Suprapubic skin (tissue), 4 donors: ENCODE measurements around the gene TMEM181.

Source experiments
- CTCF ChIP-seq, 2 donors: fragments of 200-600 bp in 1 of 2; fragments of 450-650 bp in 1 of 2; sonication (generic) in 1 of 2; IDR thresholded peaks; one replicate each; pipeline ENCODE4 v1.5.1; 2016 to 2019; ENCODE audit warnings: antibody characterized with exemption in 2 of 2, mild to moderate bottlenecking in 1 of 2, moderate library complexity in 1 of 2
- EP300 ChIP-seq: sonication (generic); formaldehyde crosslinking; IDR thresholded peaks from one replicate; pipeline ENCODE4 v1.6.1; 2017; ENCODE audit warnings: antibody characterized with exemption
- POLR2A ChIP-seq, 2 donors: fragments of 450-650 bp; IDR thresholded peaks; one replicate each; pipeline ENCODE4 v1.6.1; 2017; ENCODE audit warnings: antibody characterized with exemption in 2 of 2, mild to moderate bottlenecking in 2 of 2, moderate library complexity in 2 of 2
- POLR2AphosphoS5 ChIP-seq, 3 donors: sonication (generic); formaldehyde crosslinking; IDR thresholded peaks; one replicate each; pipeline ENCODE4 v1.6.1; 2017; ENCODE audit warnings: antibody characterized with exemption in 3 of 3

DNA sequence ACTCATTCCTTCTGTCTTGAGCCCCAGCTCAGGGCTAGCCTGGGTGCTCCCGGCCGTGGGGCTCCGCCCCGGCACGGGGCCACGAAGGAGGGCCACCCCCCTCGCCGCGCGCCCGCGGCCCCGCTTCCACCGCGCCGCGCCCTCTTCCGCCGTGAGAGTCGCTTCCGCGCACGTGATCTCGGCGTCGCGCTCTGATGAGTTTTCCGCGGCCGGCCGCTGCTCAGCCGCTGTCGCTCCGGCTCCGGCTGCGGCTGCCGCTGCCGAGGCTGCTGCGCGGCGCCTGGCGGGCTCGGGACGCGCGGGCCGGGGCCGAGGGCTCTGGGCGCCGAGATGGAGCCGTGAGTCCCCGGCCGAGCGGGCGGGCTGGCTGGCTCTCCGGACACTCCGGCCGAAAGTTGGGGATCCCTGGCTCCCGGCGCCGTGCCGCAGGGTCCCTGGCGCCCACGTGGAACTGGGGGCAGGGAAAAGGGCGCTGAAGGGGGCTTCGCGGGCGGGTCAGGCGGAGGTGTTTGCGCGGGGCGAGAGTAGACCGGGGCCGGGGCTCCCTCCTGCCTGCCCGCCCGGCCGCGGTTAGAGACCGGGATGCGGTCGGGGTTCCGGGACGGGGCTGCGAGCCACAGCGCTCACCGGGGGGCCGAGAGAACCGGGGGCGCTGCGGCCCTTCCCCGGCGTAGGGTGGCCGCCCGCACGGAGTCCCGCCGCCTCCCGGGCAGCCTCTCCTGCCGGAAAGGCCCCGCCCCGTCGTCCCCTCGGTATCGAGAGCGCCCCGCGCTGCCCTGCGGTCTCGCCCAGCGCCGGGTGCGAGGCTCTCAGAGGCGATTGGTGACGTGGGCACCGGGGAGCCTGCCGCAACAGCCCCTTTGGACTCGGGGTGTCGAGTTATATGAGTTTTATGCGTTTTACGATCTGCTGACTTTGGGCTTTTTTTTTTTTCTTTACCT is at the start of gene TMEM181:
- TF ChIP-seq POLR2AphosphoS5 (IDR thresholded peaks at IDR 0.05) (peak in 1 of 3 donors; percentile 90), CTCF (IDR thresholded peaks at IDR 0.05) (no peak), POLR2A (IDR thresholded peaks at IDR 0.05) (peak; percentile 38 to 66), EP300 (no peak)
